HEK293 (cell line): ENCODE data around the gene ADAMTS9.

ENCODE experiments used
- PATZ1 ChIP-seq: fragments of 450-650 bp; formaldehyde crosslinking; IDR thresholded peaks from 2 replicates; pipeline ENCODE4 v1.5.1; 2016; ENCODE audit warnings: missing biosample characterization, missing genetic modification characterization
- YY1 ChIP-seq: fragments of 450-650 bp; formaldehyde crosslinking; IDR thresholded peaks from 2 replicates; pipeline ENCODE4 v1.5.1; 2018; ENCODE audit warnings: missing biosample characterization, missing genetic modification characterization
- ZNF423 ChIP-seq: fragments of 450-650 bp; formaldehyde crosslinking; IDR thresholded peaks from 2 replicates; pipeline ENCODE4 v1.5.1; 2016; ENCODE audit warnings: missing biosample characterization, missing genetic modification characterization
- ZNF501 ChIP-seq: fragments of 450-650 bp; formaldehyde crosslinking; IDR thresholded peaks from 2 replicates; pipeline ENCODE4 v1.5.1; 2016; ENCODE audit warnings: missing biosample characterization, missing genetic modification characterization
- ZNF610 ChIP-seq: fragments of 450-650 bp; formaldehyde crosslinking; IDR thresholded peaks from 2 replicates; pipeline ENCODE4 v1.5.1; 2016; ENCODE audit warnings: missing biosample characterization, missing genetic modification characterization, borderline replicate concordance
- ZNF777 ChIP-seq: fragments of 450-650 bp; formaldehyde crosslinking; IDR thresholded peaks from 2 replicates; pipeline ENCODE4 v1.5.1; 2017; ENCODE audit warnings: missing biosample characterization, missing genetic modification characterization, borderline replicate concordance
- ZSCAN30 ChIP-seq: fragments of 450-650 bp; IDR thresholded peaks from 2 replicates; pipeline ENCODE4 v1.5.1; 2018; ENCODE audit warnings: missing biosample characterization, mild to moderate bottlenecking, missing genetic modification characterization, moderate library complexity
- TF ChIP-seq, protein P1 (sequence below): fragments of 450-650 bp; formaldehyde crosslinking; IDR thresholded peaks from 2 replicates; pipeline ENCODE4 v1.5.1; 2016; ENCODE audit warnings: missing biosample characterization, missing genetic modification characterization

- TF ChIP-seq, protein P1, sequence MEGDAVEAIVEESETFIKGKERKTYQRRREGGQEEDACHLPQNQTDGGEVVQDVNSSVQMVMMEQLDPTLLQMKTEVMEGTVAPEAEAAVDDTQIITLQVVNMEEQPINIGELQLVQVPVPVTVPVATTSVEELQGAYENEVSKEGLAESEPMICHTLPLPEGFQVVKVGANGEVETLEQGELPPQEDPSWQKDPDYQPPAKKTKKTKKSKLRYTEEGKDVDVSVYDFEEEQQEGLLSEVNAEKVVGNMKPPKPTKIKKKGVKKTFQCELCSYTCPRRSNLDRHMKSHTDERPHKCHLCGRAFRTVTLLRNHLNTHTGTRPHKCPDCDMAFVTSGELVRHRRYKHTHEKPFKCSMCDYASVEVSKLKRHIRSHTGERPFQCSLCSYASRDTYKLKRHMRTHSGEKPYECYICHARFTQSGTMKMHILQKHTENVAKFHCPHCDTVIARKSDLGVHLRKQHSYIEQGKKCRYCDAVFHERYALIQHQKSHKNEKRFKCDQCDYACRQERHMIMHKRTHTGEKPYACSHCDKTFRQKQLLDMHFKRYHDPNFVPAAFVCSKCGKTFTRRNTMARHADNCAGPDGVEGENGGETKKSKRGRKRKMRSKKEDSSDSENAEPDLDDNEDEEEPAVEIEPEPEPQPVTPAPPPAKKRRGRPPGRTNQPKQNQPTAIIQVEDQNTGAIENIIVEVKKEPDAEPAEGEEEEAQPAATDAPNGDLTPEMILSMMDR, result no peak
- TF ChIP-seq ZNF423 (tag by site-specific recombination) (no peak), ZNF610 (tag by site-specific recombination) (no peak), ZNF777 (tag by site-specific recombination) (no peak), PATZ1 (tag by site-specific recombination) (no peak), ZNF501 (tag by site-specific recombination) (no peak), ZSCAN30 (no peak), YY1 (tag by site-specific recombination) (no peak)
Measured at GRCh38 chr3:64555351-64555750, 132.4 kb downstream of the ADAMTS9 start.
